ENCODE results near the gene SNX14.

DNA sequence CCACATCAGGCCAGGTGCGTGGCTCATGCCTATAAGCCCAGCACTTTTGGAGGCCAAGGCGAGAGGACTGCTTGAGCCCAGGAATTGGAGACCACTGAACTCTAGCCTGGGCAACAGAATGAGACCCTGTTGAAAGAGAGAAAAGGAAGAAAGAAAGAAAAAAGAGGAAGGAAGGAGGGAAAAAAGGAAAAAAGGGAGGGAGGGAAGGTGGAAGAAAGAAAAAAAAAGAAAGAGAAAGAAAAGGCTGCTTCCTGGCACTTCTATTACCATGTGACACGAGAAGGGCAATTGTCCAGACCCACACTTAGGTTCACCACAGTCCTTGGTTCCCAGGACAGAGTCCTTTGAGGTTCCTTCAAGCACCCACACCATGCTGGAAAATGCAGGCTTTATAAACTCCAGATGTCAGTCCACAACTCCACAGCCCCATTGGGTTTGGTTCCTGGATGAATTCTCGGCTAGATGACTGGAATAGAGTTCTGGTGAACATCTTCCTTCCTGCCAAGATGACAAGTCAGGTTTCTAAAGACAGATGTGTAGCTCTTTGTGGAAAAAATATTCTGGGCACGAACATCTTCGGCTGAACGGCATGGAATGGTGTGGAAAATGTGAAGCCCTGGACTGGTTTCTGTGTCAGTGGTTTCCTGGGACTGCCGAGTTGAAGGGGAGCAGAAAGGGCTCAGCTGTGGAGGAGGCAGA is 111.3 kb downstream of the SNX14 start:
- TF ChIP-seq POLR2A (IDR thresholded peaks at IDR 0.05) (no peak), CTCF (IDR thresholded peaks at IDR 0.05) (no peak)
